Renal cortical epithelial cell (primary cell): ENCODE measurements around the gene ARPC3. TPM values are rescaled to one million over a fixed set of nuclear protein-coding genes. Genes with fewer than 3 reads are reported as not detected.
"Not testable (repeated sequence)": the region's sequence is repeated elsewhere in the genome, so short reads cannot be mapped to it uniquely, and the experiment has no call there.

Experiments
- DNase-seq: peaks from one replicate; pipeline ENCODE4 v3.0.0-alpha.2; 2011; ENCODE audit warnings: low read depth
- total RNA-seq: library from RNA; depleted of rRNA; stranded (reverse); fragments of >200 nt; gene quantifications from 2 replicates; pipeline ENCODE4 v1.2.3, GENCODE V29; 2014

The ARPC3 gene
- total RNA-seq, 1 donor from 2014 or later, result 367 TPM

DNA sequence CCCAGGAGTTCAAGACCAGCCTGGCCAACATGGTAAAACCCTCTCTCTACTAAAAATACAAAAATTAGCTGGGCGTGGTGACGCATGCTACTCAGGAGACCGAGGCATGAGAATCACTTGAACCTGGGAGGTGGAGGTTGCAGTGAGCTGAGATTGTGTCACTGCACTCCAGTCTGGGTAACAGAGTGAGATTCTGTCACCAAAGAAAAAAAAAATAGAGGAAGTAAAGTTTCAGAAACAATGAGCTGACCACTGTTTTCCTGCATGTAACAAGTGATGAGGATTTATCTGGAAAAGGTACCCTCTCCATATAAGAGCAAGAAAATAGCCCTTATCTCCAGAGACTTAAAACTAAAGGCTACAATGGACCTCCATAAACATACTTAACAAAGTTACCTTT is 33.0 kb downstream of the ARPC3 start:
- not testable (repeated sequence) for DNase-seq

DNA sequence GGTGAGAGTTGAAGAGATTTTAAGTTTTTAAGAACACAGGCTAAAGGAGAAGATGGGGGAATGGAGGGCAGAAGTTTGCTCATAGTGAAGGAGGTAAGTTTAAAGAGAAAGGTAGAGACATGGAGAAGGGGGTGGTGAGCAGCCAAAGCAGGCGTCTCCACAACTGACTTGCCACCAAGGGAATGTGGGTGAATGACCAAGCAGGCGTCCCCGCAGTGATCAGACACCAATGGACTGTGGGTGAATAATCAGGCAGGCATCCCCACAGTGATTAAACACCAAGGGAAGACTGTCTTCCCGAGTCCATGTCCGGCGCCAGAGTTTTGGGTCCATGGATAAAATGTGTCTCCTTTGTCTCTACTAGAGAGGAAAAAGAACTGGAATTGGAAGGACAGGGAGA is 40.1 kb downstream of the ARPC3 start:
- DNase-seq, result not testable (repeated sequence)

DNA sequence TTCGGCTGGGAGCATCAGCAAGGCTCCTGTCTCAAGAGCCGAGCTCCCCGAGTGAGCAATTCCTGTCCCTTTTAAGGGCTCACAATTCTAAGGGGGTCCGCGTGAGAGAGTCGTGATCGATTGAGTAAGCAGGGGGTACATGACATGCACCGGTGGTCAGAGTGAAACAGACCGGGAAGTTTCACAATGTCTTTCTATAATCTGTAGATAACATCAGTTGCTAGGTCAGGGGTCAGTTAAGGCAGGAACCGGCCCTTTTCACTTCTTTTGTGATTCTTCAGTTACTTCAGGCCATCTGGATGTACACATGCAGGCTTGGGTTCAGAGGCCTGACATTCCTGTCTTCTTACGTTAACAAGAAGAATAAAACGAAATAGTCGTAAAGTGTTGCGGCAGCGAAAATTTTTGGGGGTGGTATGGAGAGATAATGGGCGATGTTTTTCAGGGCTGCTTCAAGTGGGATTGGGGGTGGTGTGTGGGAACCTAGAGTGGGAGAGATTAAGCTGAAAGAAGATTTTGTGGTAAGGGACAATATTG is 44.9 kb downstream of the ARPC3 start:
- DNase-seq, result not testable (repeated sequence)

DNA sequence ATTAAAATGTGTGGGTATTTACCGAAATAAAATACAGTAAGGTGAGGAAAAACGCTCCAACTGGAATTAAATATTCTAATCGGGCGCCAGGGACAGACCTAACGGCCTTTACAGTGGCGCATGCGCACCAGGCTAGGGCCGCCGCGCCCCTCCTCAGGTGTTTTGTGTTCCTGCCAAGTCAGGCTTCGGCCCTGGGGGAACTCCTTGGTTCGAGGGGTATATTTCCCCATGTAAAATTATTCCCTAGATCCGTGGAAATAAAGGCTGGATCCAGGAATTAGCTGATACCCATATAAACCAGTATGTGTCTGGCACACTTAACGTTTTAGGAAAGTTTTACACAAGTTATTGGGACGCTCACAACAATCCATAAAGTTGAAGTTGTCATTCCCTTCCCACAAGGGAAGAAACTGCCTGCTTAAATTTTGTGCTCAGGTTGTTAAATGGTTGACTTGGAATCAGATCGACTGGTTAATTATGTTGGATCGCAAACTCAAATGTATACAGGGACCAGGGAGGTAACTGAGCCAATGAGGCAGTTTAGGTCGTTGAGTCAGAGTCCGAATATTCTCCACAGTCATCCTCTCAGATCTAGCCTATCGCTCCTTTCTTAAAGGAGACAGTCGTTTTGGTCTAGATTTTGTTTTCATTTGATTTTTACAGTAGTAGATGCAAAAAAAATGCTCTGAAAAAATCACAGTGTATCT is 46.0 kb downstream of the ARPC3 start:
- DNase-seq, result peak; percentile 45

DNA sequence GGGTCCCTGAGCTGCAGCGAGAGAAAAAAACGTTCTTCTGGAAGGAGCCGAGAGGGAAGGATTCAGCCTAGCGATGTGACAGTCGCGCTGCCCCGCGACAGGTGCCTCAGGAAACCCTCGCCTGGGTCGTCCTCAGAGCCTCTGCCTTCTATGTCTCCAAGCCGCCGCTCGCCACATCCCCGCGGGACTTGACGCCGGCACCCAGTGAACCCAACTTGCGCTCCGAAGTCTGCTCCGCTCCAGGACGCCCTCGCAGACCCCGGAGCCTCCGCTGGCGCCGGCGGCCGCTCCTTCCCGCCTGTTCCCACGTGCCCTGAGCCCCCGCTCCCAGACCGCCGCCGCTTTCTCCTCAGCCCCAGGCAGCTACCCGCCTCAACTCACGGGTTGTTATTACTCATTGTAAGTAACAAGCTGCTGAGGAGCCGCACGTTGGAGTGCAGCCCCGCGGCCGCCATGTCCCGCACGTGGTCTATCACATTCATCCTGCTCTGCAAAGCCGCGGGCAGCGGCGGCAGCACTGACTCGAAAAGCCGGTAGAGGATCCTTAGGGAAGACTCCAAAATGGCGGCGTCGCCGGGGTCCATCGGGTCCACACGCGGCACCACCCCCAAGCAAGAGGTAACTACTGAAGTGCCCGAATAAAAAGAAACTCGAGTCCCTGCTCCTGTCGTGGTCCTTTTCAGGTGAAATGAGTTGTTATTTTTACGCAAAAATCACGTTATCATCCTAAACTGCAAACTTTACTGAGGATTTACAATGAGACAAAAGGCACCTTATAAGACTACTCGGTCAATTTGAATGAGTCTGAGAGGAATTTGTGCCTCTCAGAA is 46.8 kb downstream of the ARPC3 start, which contains the start of gene ANAPC7:
Gene ANAPC7 (minus strand): TSS at position 563 of the 830 bp plus-strand sequence. CDS start 81 bp downstream, at position 482.
- DNase-seq, result peak; percentile 80

Other genes with a start within 250 kb of the ARPC3 start
- gene ATP2A2, start 169.1 kb downstream of the ARPC3 start, total RNA-seq, result 77.1 and 157 TPM in 2 replicates
- gene ANAPC7, start 46.6 kb downstream of the ARPC3 start, total RNA-seq, result 57.0 and 83.0 TPM in 2 replicates
- 19.1 and 25.5 TPM in 2 replicates for gene GPN3, start 17.9 kb upstream of the ARPC3 start, total RNA-seq
- 6.4 and 8.2 TPM in 2 replicates for gene FAM216A, start 18.5 kb upstream of the ARPC3 start, total RNA-seq
- gene VPS29, start 51.8 kb upstream of the ARPC3 start, total RNA-seq, result 80.8 and 125 TPM in 2 replicates
- 0.52 and 0.89 TPM in 2 replicates for gene RAD9B, start 52.0 kb upstream of the ARPC3 start, total RNA-seq
- 10.6 and 21.3 TPM in 2 replicates for gene PPTC7, start 133.0 kb upstream of the ARPC3 start, total RNA-seq
- gene TCTN1, start 163.8 kb upstream of the ARPC3 start, total RNA-seq, result 11.8 and 56.2 TPM in 2 replicates
- gene HVCN1, start 238.8 kb upstream of the ARPC3 start, total RNA-seq, result 0.35 and 0.50 TPM in 2 replicates